B cell (primary cell): Measurements from ENCODE around the gene ERI3. TPM values are rescaled to one million over a fixed set of nuclear protein-coding genes. Genes with fewer than 3 reads are reported as not detected.

Source experiments
- ATAC-seq: fragments of 200-7000 bp; cut with Tn5 transposase; one replicate; pipeline ENCODE4 v1.10.0; 2021; ENCODE audit warnings: low read depth, mild to moderate bottlenecking, moderate number of reproducible peaks, moderate library complexity
- CTCF ChIA-PET: fragments of 350-600 bp; sonication (Branson Sonifier 250); formaldehyde crosslinking; loops from one replicate; lab custom pipeline; 2021; ENCODE audit warnings: antibody characterized with exemption, inconsistent platforms; lab: Charles Lee
- POLR2A ChIA-PET: fragments of 350-600 bp; sonication (Branson Sonifier 250); formaldehyde crosslinking; loops from one replicate; lab custom pipeline; 2021; ENCODE audit warnings: antibody characterized with exemption; lab: Charles Lee
- DNase-seq: peaks from one replicate; pipeline ENCODE4 v3.0.0; 2013
- H2AFZ ChIP-seq: 2 replicates; pipeline ENCODE4 v1.6.1; 2012; ENCODE audit warnings: mild to moderate bottlenecking, low read depth, low read length; ENCODE audit not compliant: insufficient read depth, poor library complexity, severe bottlenecking
- H3K27ac ChIP-seq, 2 donors: 1 replicate in 1 of 2; 2 replicates in 1 of 2; pipeline ENCODE4 v1.5.1; 2012 to 2013; ENCODE audit warnings: low read length in 2 of 2, mild to moderate bottlenecking in 2 of 2, moderate library complexity in 1 of 2
- H3K27me3 ChIP-seq, 4 experiments: fragments of 200-600 bp in 1 of 4; sonication (generic) in 1 of 4; replicated peaks in 1 of 4; 1 replicate in 2 of 4; 2 replicates in 2 of 4; pipeline versions ENCODE4 v1.6.1 to v1.7.0; 2013 to 2016; ENCODE audit warnings: low read length in 3 of 4, mild to moderate bottlenecking in 2 of 4, mixed read lengths in 1 of 4, moderate library complexity in 1 of 4; ENCODE audit not compliant: insufficient read depth in 4 of 4, control insufficient read depth in 3 of 4; ENCODE audit errors: control extremely low read depth in 1 of 4
- H3K36me3 ChIP-seq, 2 experiments: replicated peaks in 1 of 2; 1 replicate in 1 of 2; 2 replicates in 1 of 2; pipeline versions ENCODE4 v1.6.1 to v1.7.1; 2013; ENCODE audit warnings: low read length in 1 of 2; ENCODE audit not compliant: insufficient read depth in 2 of 2, control insufficient read depth in 1 of 2; ENCODE audit errors: control extremely low read depth in 1 of 2, extremely low read depth in 1 of 2
- H3K4me1 ChIP-seq, 2 donors: fragments of 200-600 bp in 1 of 2; sonication (generic) in 1 of 2; 1 replicate in 1 of 2; 2 replicates in 1 of 2; pipeline versions ENCODE4 v1.5.1 to v1.6.1; 2013 to 2017; ENCODE audit warnings: low read length in 2 of 2; ENCODE audit not compliant: control insufficient read depth in 2 of 2, insufficient read depth in 2 of 2
- H3K4me2 ChIP-seq: replicated peaks from 2 replicates; pipeline ENCODE3; 2012; ENCODE audit warnings: mild to moderate bottlenecking, low read depth, low read length; ENCODE audit not compliant: poor library complexity, severe bottlenecking
- H3K4me3 ChIP-seq, 5 experiments: fragments of 200-600 bp in 1 of 5; sonication (generic) in 1 of 5; 1 replicate in 3 of 5; 2 replicates in 2 of 5; pipeline versions ENCODE4 v1.5.1 to v1.7.0; 2011 to 2016; ENCODE audit warnings: low read length in 4 of 5, mild to moderate bottlenecking in 4 of 5, low read depth in 2 of 5, control low read depth in 1 of 5, moderate library complexity in 1 of 5; ENCODE audit not compliant: insufficient read depth in 1 of 5; ENCODE audit errors: control extremely low read depth in 1 of 5, extremely low read depth in 1 of 5
- H3K79me2 ChIP-seq: fragments of 200-600 bp; sonication (generic); one replicate; pipeline ENCODE4 v1.6.0; 2016; ENCODE audit warnings: low read length; ENCODE audit not compliant: control insufficient read depth, insufficient read depth
- H3K9ac ChIP-seq: fragments of 200-600 bp; sonication (generic); 2 replicates; pipeline ENCODE4 v1.6.1; 2017; ENCODE audit warnings: mild to moderate bottlenecking, low read length, moderate library complexity
- H3K9me3 ChIP-seq, 3 donors: one replicate each; pipeline versions ENCODE4 v1.6.1 to v1.7.1; 2013; ENCODE audit warnings: low read length in 2 of 3; ENCODE audit not compliant: control insufficient read depth in 2 of 3, insufficient read depth in 1 of 3; ENCODE audit errors: control extremely low read depth in 1 of 3
- H4K20me1 ChIP-seq: 2 replicates; pipeline ENCODE4 v1.6.0; 2012; ENCODE audit warnings: mild to moderate bottlenecking, low read length; ENCODE audit not compliant: insufficient read depth, control insufficient read depth, poor library complexity, severe bottlenecking
- H3K27ac Mint-ChIP-seq: one replicate; pipeline ENCODE4 v1.8.0; 2021; ENCODE audit warnings: mixed read lengths
- H3K27me3 Mint-ChIP-seq: one replicate; pipeline ENCODE4 v1.8.0; 2021; ENCODE audit warnings: mixed read lengths
- H3K4me1 Mint-ChIP-seq: one replicate; pipeline ENCODE4 v1.8.0; 2021; ENCODE audit warnings: mixed read lengths
- H3K4me3 Mint-ChIP-seq: one replicate; pipeline ENCODE4 v1.8.0; 2021; ENCODE audit warnings: mixed read lengths
- H3K9me3 Mint-ChIP-seq: one replicate; pipeline ENCODE4 v1.8.0; 2022; ENCODE audit warnings: mixed read lengths; ENCODE audit not compliant: insufficient read depth
- CTCF ChIP-seq: fragments of 200-600 bp; IDR thresholded peaks from one replicate; pipeline ENCODE4 v1.8.0; 2022; ENCODE audit warnings: antibody characterized with exemption, mild to moderate bottlenecking
- EZH2 ChIP-seq: IDR thresholded peaks from 2 replicates; pipeline ENCODE4 v1.6.1; 2012; ENCODE audit warnings: borderline replicate concordance, low read depth, mild to moderate bottlenecking, moderate library complexity, low read length; ENCODE audit not compliant: insufficient read depth, poor library complexity, severe bottlenecking
- WGBS: methylation state at CpG from one replicate; pipeline ENCODE4 v1.1.5; 2013; ENCODE audit warnings: missing lambda C conversion rate; ENCODE audit not compliant: insufficient coverage; 5-methylcytosine and 5-hydroxymethylcytosine counted together
- intact Hi-C: fragments of 100-400 bp; cut with micrococcal nuclease; formaldehyde crosslinking; loops from one replicate; pipeline ENCODE4 v1.10.0; 2022
- polyA plus RNA-seq: library from polyadenylated mRNA; depleted of rRNA; stranded (reverse); fragments of >200 nt; gene quantifications from 2 replicates; pipeline ENCODE4 v1.2.3, GENCODE V29; 2012
- total RNA-seq, 2 donors: library from RNA; stranded (reverse); fragments of 120-200 nt in 1 of 2; gene quantifications; 1 replicate in 1 of 2; 2 replicates in 1 of 2; pipeline versions ENCODE4 v1.2.3 to v1.2.4, GENCODE V29; 2013 to 2022

Gene ERI3
- total and polyA plus RNA-seq, 2 donors (not counting 1 experiment from before 2014, with no cell fraction given), result 37.5 to 53.9 TPM

- Mint-ChIP-seq H3K27ac (no peak overlapping the region), H3K27me3 (no peaks in the 10 kb centered on the region), H3K4me3 (no peak overlapping the region), H3K4me1 (no peaks in the 10 kb centered on the region), H3K9me3 (no peaks in the 10 kb centered on the region)
- H3K79me2 ChIP-seq, result peaks cover 6% of the 10 kb centered on the region
- intact Hi-C loops, result no loop called here
- TF ChIP-seq CTCF (no peak), EZH2 (no peak)
- ATAC-seq (no peak), DNase-seq (no peak)
- no peak overlapping the region for H3K27ac ChIP-seq
- H3K9me3 ChIP-seq, result no peaks in the 10 kb centered on the region
- H3K36me3 ChIP-seq, result peaks cover 0 to 37% of the 10 kb centered on the region in 2 experiments
- H4K20me1 ChIP-seq, result no peaks in the 10 kb centered on the region
- H3K4me1 ChIP-seq, result no peaks in the 10 kb centered on the region
- POLR2A ChIA-PET, result no interaction called here
- 90% methylated on average over 7 of the region's 11 CpGs for WGBS
- no peaks in the 10 kb centered on the region for H3K27me3 ChIP-seq
- CTCF ChIA-PET, result no interaction called here
- no peak overlapping the region for H3K4me2 ChIP-seq
- H2AFZ ChIP-seq, result no peak overlapping the region
- H3K4me3 ChIP-seq, result no peak overlapping the region
- H3K9ac ChIP-seq, result no peak overlapping the region
These were observed 64.6 kb downstream of the ERI3 start for GRCh38 chr1:44290250-44291094.

- H3K4me1 Mint-ChIP-seq, result no peaks in the 10 kb centered on the region
- H3K9me3 Mint-ChIP-seq, result no peaks in the 10 kb centered on the region
- POLR2A ChIA-PET, result no interaction called here
- H3K27me3 Mint-ChIP-seq, result no peaks in the 10 kb centered on the region
- Histone ChIP-seq H3K36me3 (peaks cover 0 to 37% of the 10 kb centered on the region in 2 experiments), H3K79me2 (no peaks in the 10 kb centered on the region), H2AFZ (no peak overlapping the region), H3K4me3 (no peak overlapping the region), H3K4me2 (no peak overlapping the region), H3K27ac (no peak overlapping the region), H3K9me3 (no peaks in the 10 kb centered on the region), H4K20me1 (no peaks in the 10 kb centered on the region), H3K9ac (no peak overlapping the region), H3K4me1 (no peaks in the 10 kb centered on the region), H3K27me3 (no peaks in the 10 kb centered on the region)
- no peak for ATAC-seq
- TF ChIP-seq EZH2, result no peak
- TF ChIP-seq CTCF, result no peak
- DNase-seq, result no peak
- CTCF ChIA-PET, result no interaction called here
- 100% methylated on average over 6 of the region's 7 CpGs for WGBS
- H3K27ac Mint-ChIP-seq, result no peak overlapping the region
- intact Hi-C loops, result no loop called here
- no peak overlapping the region for H3K4me3 Mint-ChIP-seq
These were observed 65.5 kb downstream of the ERI3 start for GRCh38 chr1:44289530-44289929.
